ENCODE measurements around the gene ZCRB1.
"Not testable (repeated sequence)": the region's sequence is repeated elsewhere in the genome, so short reads cannot be mapped to it uniquely, and the experiment has no call there.

The ZCRB1 gene

DNA sequence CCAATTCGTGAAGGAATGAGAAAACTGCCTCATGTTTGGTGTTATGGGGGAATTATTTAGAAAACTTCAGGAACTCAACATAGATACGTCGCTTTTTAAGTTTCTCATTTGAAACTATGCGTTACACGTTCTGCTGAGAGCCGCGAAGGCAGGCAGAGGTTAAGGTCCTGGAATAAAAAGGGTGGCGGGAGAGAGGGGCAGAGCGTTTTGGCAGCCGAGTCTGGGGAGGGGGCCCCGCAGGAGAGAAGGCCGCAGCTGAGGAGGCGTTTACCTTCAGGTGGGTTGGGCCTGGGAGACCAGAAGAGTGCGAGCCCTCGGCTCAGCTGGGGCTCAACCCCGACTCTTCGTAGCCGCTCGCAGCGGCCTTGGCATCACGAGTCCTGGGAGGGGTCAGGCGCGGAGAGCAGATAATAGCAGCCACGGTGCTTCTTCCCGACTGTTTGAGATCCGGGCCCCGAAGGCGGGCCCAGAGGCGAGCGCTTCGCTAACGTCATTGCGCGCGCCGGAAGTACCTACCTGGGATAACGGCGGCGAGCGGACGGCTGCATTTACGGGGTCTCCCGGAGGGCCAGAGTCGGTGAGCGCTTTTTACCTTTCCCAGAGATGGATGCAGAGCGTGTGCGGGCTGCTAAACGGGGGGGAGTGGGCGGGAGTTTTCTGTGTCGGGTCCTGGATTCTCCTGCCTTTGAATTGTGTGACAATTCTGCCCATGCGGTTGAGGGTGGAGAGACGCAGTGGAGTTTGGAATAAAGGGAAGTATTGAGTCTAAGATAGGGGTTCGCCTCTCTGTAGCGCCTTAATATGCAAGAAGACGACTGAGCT, at the start of gene ZCRB1, which contains the start of gene PPHLN1:
Gene ZCRB1 (minus strand): TSS at position 442 of the 822 bp plus-strand sequence. CDS start 1,992 bp downstream, outside the sequence.
Gene PPHLN1 (plus strand): TSS at position 515 of the 822 bp plus-strand sequence. CDS start 9,736 bp downstream, outside the sequence.
- ATAC-seq, result peak; percentile 92 to 95

DNA sequence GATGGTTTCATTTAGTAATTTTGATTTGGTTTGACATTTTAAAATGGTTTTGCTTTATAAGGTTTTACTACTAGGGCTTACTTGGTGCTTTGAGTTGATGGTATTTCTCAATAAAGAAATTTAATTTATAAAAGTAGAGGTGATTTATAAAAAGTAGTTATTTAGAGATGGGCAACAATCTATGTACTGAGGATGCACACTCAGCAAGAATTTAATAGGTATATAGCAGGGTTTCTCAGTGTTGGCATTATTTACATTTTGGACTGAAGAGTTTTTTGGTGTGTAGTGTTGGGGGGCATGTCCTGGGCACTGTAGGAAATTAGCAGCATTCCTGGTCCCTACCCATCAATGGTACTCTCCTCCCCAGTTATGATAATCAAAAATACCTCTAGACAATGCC, 47.8 kb upstream of the ZCRB1 start:
- ATAC-seq, result no peak

DNA sequence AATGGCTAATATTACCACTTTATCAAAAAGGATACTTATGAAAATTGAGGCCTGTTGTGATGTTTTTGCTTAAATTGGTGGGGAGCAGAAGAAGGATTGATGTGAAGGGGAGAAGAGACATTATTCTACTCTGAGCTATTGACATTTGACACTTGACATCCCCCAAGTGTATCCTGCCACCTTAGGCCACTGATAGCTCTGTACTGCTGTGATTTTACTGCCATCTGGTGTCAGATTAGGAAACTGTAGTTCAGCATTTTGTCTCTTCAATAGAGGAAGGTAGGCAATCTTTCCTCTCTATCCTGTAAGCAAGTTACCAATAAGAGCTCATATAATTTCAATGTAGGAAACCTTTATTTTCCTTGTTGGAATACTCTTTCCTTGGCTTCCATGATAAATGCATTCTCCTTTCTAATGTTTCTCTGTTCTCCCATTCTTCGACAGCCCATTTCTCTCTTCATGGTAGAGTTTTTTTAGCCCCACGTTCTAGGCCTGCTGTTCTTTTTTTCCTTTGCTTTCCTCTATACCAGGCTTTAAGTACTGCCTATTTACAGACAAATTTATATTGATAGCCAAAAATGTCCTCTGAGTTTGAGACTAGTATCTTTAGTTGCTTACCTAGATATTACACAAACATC, 46.4 kb upstream of the ZCRB1 start:
- ATAC-seq, result peak; percentile 70 to 87

- ATAC-seq, result no peak
These were observed 44.1 kb upstream of the ZCRB1 start for GRCh38 chr12:42370013-42370412.

GRCh38 chr12:42365486-42365885, 39.6 kb upstream of the ZCRB1 start:
- no peak for ATAC-seq

GRCh38 chr12:42364692-42365091, 38.8 kb upstream of the ZCRB1 start:
- no peak for ATAC-seq

- no peak for ATAC-seq
These were observed 36.9 kb upstream of the ZCRB1 start for GRCh38 chr12:42362647-42363260.

GRCh38 chr12:42361909-42362646, 36.2 kb upstream of the ZCRB1 start:
- ATAC-seq, result peak; percentile 77 to 78

DNA sequence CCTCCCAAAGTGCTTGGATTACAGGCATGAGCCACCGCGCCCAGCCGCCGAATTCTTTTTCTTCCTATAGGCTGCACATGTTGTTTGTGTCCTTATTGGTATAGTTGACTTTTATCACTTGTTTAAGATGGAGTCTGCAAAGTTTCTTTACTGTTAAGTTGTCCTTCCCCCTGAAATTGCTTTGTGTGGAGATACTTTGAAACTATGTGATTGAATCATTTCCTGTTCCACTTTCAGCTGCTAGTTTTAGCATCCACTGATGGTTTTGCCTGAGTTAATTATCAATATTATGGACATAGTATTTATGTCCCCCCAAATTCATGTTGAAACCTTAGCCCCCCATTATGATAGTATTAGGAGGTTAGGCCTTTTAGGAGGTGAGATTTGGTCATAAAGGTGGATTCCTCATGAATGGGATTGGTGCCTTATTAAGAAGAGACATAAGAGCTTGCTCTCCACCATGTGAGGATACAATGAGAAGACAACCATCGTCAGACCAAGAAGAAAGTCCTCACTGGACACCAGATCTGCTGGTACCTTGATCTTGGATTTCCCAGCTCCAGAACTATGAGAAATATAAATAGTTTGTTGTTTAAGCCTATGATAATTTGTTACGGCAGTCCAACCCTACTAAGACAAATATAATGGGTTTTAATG, 35.0 kb upstream of the ZCRB1 start:
- ATAC-seq, result peak; percentile 33 to 39

- ATAC-seq, result no peak
These were observed 30.4 kb upstream of the ZCRB1 start for GRCh38 chr12:42356344-42356743.

DNA sequence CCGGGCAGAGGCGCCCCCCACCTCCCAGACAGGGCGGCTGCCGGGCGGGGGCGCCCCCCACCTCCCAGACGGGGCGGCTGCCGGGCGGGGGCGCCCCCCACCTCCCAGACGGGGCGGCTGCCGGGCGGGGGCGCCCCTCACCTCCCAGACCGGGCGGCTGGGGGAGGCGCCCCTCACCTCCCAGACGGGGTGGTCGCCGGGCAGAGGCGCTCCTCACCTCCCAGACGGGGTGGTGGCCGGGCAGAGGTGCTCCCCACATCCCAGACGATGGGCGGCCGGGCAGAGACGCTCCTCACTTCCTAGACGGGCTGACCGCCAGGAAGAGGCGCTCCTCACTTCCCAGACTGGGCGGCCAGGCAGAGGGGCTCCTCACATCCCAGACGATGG, 24.1 kb upstream of the ZCRB1 start:
- not testable (repeated sequence) for ATAC-seq

- ATAC-seq, result not testable (repeated sequence)
These were observed 23.5 kb upstream of the ZCRB1 start for GRCh38 chr12:42349119-42350020.

- ATAC-seq, result no peak
These were observed 20.6 kb upstream of the ZCRB1 start for GRCh38 chr12:42346403-42347002.

DNA sequence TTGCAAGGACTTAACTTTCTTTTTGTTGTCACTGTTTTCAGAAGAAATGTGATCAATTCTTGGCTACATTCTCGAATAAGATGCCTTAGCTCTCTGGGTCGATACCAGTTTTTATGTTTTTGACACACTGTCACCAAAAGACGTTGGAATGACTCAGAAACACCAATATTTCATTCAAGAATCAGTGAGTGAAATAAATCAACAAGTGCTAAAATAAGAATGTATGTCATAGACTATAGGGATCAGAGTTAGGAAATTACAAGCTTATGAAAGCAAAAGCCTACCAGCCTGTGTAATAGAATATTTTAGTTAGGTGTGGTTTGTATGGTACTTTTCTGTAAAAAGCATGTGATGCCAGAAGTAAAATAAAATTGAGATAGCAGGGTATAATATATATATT, 17.8 kb upstream of the ZCRB1 start:
- ATAC-seq, result peak; percentile 63 to 73

GRCh38 chr12:42342028-42342427, 16.1 kb upstream of the ZCRB1 start:
- ATAC-seq, result no peak

- ATAC-seq, result no peak
These were observed 12.4 kb upstream of the ZCRB1 start for GRCh38 chr12:42338280-42338679.

DNA sequence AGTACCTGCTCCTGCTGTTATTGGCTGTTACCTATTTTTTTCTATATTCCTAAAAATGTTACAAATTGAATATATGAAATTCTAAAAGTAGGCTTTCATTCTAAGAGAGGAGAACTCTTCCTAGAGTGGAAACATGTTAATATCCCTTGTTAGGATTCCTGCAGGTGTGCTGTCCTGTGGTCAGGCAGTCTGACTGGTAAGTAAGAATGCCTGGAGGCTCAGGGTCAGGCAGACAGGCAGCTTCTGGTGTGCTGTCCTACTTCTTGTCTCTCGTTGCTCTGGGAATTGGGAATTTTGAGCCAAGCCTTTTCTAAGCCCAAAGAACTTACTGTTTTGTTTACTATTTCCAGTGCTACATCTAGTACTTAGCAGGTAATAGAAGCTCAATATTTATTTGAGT, 10.4 kb upstream of the ZCRB1 start:
- ATAC-seq, result no peak

- peak in 1 of 2 donors; percentile 24 for ATAC-seq
These were observed 6.7 kb upstream of the ZCRB1 start for GRCh38 chr12:42332301-42333285.

DNA sequence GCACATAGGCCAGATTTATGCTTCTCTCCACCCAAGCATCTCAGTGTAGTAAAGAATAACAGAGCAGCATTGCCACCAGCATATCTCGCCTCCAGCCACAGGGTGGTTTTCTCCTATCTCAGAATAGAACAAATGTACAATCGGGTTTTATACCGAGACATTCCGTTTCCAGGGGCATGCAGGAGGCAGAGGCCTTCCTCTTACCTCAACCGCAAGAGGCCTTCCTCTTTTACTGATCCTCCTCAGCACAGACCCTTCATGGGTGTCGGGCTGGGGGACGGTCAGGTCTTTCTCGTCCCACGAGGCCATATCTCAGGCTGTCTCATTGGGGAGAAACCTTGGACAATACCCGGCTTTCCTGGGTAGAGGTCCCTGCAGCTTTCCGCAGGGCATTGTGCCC, 4.2 kb upstream of the ZCRB1 start:
- not testable (repeated sequence) for ATAC-seq

- no peak for ATAC-seq
These were observed 1.3 kb upstream of the ZCRB1 start for GRCh38 chr12:42327227-42327590.
